Keratinocyte (primary cell): ENCODE data around the gene SPR.

Experiments
- EZH2 ChIP-seq: IDR thresholded peaks from one replicate; pipeline ENCODE4 v1.6.1; 2012; ENCODE audit warnings: inconsistent platforms, mild to moderate bottlenecking, low read length, moderate library complexity
- TF ChIP-seq, protein P1 (sequence below), 3 experiments: IDR thresholded peaks in 1 of 3; conservative IDR thresholded peaks in 1 of 3; optimal IDR thresholded peaks in 1 of 3; 2 replicates in 2 of 3; 3 replicates in 1 of 3; pipeline versions ENCODE3 to v1.5.1; 2011; ENCODE audit warnings: low read length in 3 of 3, mild to moderate bottlenecking in 3 of 3, moderate library complexity in 2 of 3, control low read depth in 1 of 3, inconsistent platforms in 1 of 3; ENCODE audit not compliant: insufficient read depth in 2 of 3; ENCODE audit errors: extremely low read depth in 1 of 3

DNA sequence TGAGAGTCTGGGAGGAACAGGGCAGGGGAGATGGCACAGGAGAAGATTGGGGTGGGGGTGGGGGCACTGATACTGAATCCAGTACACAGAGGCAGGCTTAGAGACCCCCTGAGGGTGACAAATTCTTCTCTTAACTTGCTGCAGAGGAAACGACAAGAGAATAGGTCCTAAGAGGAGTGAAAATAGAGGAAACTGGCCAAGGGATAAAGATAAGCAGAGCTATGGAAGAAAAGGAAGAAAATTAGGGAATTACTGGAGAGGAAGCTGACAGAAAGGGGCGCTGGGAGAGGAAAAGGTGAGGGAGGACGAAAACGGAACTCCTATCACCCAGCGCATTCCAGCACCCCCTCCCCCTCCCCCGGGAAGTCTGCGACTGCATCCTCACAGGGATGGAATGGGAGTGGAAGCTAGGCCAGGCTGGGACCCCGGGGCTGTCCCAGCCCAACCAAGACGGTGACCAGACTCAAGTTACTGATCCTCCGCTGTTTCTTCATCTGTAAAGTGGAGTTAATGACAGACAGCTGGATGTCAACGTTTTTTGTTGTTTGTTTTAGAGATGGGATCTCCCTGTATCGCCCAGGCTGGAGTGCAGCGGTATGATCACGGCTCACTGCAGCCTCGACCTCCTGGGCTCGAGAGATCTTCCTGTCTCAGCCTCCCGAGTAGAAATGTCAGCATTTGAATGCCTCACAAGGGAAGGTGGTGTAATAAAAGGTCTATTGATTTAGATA, 27.5 kb downstream of the SPR start:
- TF ChIP-seq, protein P1, sequence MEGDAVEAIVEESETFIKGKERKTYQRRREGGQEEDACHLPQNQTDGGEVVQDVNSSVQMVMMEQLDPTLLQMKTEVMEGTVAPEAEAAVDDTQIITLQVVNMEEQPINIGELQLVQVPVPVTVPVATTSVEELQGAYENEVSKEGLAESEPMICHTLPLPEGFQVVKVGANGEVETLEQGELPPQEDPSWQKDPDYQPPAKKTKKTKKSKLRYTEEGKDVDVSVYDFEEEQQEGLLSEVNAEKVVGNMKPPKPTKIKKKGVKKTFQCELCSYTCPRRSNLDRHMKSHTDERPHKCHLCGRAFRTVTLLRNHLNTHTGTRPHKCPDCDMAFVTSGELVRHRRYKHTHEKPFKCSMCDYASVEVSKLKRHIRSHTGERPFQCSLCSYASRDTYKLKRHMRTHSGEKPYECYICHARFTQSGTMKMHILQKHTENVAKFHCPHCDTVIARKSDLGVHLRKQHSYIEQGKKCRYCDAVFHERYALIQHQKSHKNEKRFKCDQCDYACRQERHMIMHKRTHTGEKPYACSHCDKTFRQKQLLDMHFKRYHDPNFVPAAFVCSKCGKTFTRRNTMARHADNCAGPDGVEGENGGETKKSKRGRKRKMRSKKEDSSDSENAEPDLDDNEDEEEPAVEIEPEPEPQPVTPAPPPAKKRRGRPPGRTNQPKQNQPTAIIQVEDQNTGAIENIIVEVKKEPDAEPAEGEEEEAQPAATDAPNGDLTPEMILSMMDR (optimal IDR thresholded peaks at IDR 0.05 in 1 of 3, IDR thresholded peaks at IDR 0.05 in 1 of 3, conservative IDR thresholded peaks at IDR 0.05 in 1 of 3; ENCODE audit: extremely low read depth in 1 of 3, insufficient read depth in 2 of 3, low read length in 3 of 3) = no peak
- TF ChIP-seq EZH2 = no peak
